Endothelial cell of umbilical vein (primary cell): ENCODE measurements around the gene HSCB. TPM values are rescaled to one million over a fixed set of nuclear protein-coding genes. Genes with fewer than 3 reads are reported as not detected.

Source experiments
- BruUV-seq: library from RNA; stranded (reverse); fragments of 400-500 nt; replicated peaks from 2 replicates; lab custom pipeline; 2021; lab: Mats Ljungman, UMichigan
- CTCF ChIA-PET: fragments of 300-600, 350-600 bp; sonication (Branson Sonifier 250); formaldehyde crosslinking; loops from one replicate; lab custom pipeline; 2021; ENCODE audit warnings: antibody characterized with exemption, inconsistent platforms; lab: Charles Lee
- POLR2A ChIA-PET: fragments of 300-600, 350-600 bp; sonication (Branson Sonifier 250); formaldehyde crosslinking; loops from one replicate; lab custom pipeline; 2021; ENCODE audit warnings: antibody characterized with exemption, inconsistent platforms; lab: Charles Lee
- DNase-seq: peaks from one replicate; pipeline ENCODE4 v3.0.0-alpha.2; 2011; ENCODE audit warnings: low read depth, low spot score
- FAIRE-seq: peaks from 2 replicates; lab custom pipeline; 2011; peaks lifted over from hg19 to GRCh38; lab: Jason Lieb, UNC
- H2AFZ ChIP-seq: 2 replicates; pipeline ENCODE4 v1.6.0; 2012; ENCODE audit warnings: low read depth, low read length, control low read depth, inconsistent platforms
- H3K27ac ChIP-seq: 2 replicates; pipeline ENCODE4 v1.5.1; 2011; ENCODE audit warnings: low read depth, mild to moderate bottlenecking, control low read depth, low read length, moderate library complexity; ENCODE audit not compliant: insufficient read depth
- H3K27me3 ChIP-seq, 2 experiments: 2 replicates each; pipeline versions ENCODE4 v1.6.0 to v1.6.1; 2011; ENCODE audit warnings: low read length in 2 of 2, mixed read lengths in 1 of 2; ENCODE audit not compliant: control insufficient read depth in 2 of 2, insufficient read depth in 2 of 2
- H3K36me3 ChIP-seq, 2 experiments: 2 replicates in 1 of 2; 3 replicates in 1 of 2; pipeline ENCODE4 v1.5.1; 2011; ENCODE audit warnings: low read length in 2 of 2, mild to moderate bottlenecking in 1 of 2, moderate library complexity in 1 of 2; ENCODE audit not compliant: control insufficient read depth in 2 of 2, insufficient read depth in 2 of 2; ENCODE audit errors: extremely low read depth in 1 of 2
- H3K4me1 ChIP-seq: 3 replicates; pipeline ENCODE4 v1.5.1; 2011; ENCODE audit warnings: mild to moderate bottlenecking, low read length; ENCODE audit not compliant: control insufficient read depth, insufficient read depth; ENCODE audit errors: extremely low read depth
- H3K4me2 ChIP-seq: 2 replicates; pipeline ENCODE4 v1.6.1; 2011; ENCODE audit warnings: low read length, control low read depth, mixed read lengths; ENCODE audit not compliant: insufficient read depth
- H3K4me3 ChIP-seq, 3 experiments: fragments of 200-600 bp in 1 of 3; sonication (generic), shearing (Covaris generic) in 1 of 3; replicated peaks in 1 of 3; 2 replicates each; pipeline ENCODE4 v1.5.1; 2011 to 2016; ENCODE audit warnings: control low read depth in 3 of 3, low read length in 3 of 3, mild to moderate bottlenecking in 2 of 3, inconsistent platforms in 1 of 3, low read depth in 1 of 3, moderate library complexity in 1 of 3; ENCODE audit not compliant: insufficient read depth in 1 of 3
- H3K79me2 ChIP-seq: 2 replicates; pipeline ENCODE4 v1.6.0; 2012; ENCODE audit warnings: low read length, inconsistent platforms; ENCODE audit not compliant: control insufficient read depth, insufficient read depth
- H3K9ac ChIP-seq: replicated peaks from 2 replicates; pipeline ENCODE3; 2011; ENCODE audit warnings: low read length, control low read depth; ENCODE audit not compliant: insufficient read depth; ENCODE audit errors: extremely low read depth
- H3K9me1 ChIP-seq: replicated peaks from 3 replicates; pipeline ENCODE4 v1.6.0; 2011; ENCODE audit warnings: mild to moderate bottlenecking, low read length; ENCODE audit not compliant: control insufficient read depth, insufficient read depth; ENCODE audit errors: extremely low read depth
- H3K9me3 ChIP-seq: replicated peaks from 2 replicates; pipeline ENCODE4 v1.5.1; 2012; ENCODE audit warnings: low read length, inconsistent platforms; ENCODE audit not compliant: control insufficient read depth, insufficient read depth
- H4K20me1 ChIP-seq: replicated peaks from 2 replicates; pipeline ENCODE3; 2011; ENCODE audit warnings: mild to moderate bottlenecking, low read length; ENCODE audit not compliant: control insufficient read depth, insufficient read depth; ENCODE audit errors: extremely low read depth
- EZH2 ChIP-seq: IDR thresholded peaks from 2 replicates; pipeline ENCODE4 v1.6.1; 2012; ENCODE audit warnings: borderline replicate concordance, low read depth, mild to moderate bottlenecking, moderate library complexity, low read length, inconsistent platforms; ENCODE audit not compliant: severe bottlenecking
- FOS ChIP-seq: IDR thresholded peaks from 2 replicates; pipeline ENCODE4 v1.6.1; 2011; ENCODE audit warnings: mild to moderate bottlenecking, low read length, moderate library complexity, borderline replicate concordance; ENCODE audit not compliant: insufficient read depth
- GATA2 ChIP-seq: IDR thresholded peaks from 2 replicates; pipeline ENCODE4 v1.7.0; 2011; ENCODE audit warnings: low read depth, mild to moderate bottlenecking, moderate library complexity, mixed read lengths, low read length; ENCODE audit not compliant: insufficient read length, insufficient read depth
- MAX ChIP-seq: IDR thresholded peaks from 2 replicates; pipeline ENCODE4 v1.6.1; 2011; ENCODE audit not compliant: insufficient read depth, insufficient read length
- POLR2A ChIP-seq: IDR thresholded peaks from 2 replicates; pipeline ENCODE4 v1.6.1; 2012; ENCODE audit warnings: low read depth, mild to moderate bottlenecking, control low read depth, low read length
- POLR2AphosphoS5 ChIP-seq: IDR thresholded peaks from 2 replicates; pipeline ENCODE4 v1.6.1; 2012; ENCODE audit warnings: low read depth, mild to moderate bottlenecking, control low read depth, low read length, moderate library complexity; ENCODE audit not compliant: insufficient read depth
- dilution Hi-C: fragments of 300-500 bp; cut with MboI; formaldehyde crosslinking; loops from one replicate; pipeline ENCODE4 v1.15.0; 2019; ENCODE audit warnings: low sequenced_read_pairs; ENCODE audit not compliant: extremely low pct_ligation_motif_present
- intact Hi-C: fragments of 100-400 bp; cut with micrococcal nuclease; formaldehyde crosslinking; loops from one replicate; pipeline ENCODE4 v1.10.0; 2022
- polyA plus RNA-seq, 4 experiments: library from polyadenylated mRNA; depleted of rRNA in 3 of 4; stranded (reverse) in 3 of 4; unstranded in 1 of 4; fragments of >200 nt; gene quantifications; 2 replicates each; pipeline versions ENCODE4 v1.2.1 to v1.2.3, GENCODE V29; 2011 to 2012; ENCODE audit warnings: missing spikeins in 1 of 4
- total RNA-seq: library from RNA; stranded (reverse); gene quantifications from 2 replicates; pipeline ENCODE4 v1.2.3, GENCODE V29; 2021
- TF ChIP-seq, protein P1 (sequence below), 2 donors: IDR thresholded peaks; 1 replicate in 1 of 2; 2 replicates in 1 of 2; pipeline ENCODE4 v1.5.1; 2011; ENCODE audit warnings: low read length in 2 of 2, mild to moderate bottlenecking in 2 of 2, moderate library complexity in 2 of 2, control low read depth in 1 of 2, inconsistent platforms in 1 of 2, low read depth in 1 of 2; ENCODE audit not compliant: insufficient read depth in 1 of 2; ENCODE audit errors: extremely low read depth in 1 of 2

The HSCB gene
- total and polyA plus RNA-seq, 2 donors (not counting 3 experiments of a cell fraction or from before 2014, with no cell fraction given), result 18.4 to 20.3 TPM

DNA sequence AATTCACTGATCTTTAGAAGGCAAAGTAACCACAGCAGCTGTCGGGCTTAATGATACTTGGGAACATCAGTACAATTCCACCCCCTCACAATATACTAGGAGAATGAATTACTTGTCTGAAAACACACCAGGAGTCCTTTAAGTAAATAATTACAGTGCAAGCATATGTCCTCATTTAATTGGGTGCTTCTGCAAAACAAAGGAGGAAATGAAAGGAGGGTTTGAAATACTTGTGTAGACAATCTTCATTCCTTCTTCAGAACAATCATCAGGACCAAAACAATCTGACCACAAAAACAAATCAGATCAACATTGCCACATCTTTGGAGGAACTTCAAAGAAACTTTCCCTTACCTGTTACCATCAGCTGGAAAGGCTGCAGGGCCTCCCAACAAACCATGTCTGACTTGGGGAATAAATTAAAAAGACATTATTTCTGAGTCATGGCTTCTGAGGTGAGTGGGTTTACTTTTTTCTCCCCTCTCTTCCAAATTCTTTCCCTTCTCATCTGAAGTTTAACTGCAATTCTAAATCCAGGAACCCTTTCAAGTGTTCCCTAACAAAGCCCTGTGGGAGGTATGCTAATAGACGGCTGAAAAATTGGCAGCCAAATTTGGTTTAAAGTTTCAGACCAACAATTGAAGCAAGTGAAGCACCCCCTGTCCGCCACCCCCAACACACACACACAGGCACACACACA lies 18.2 kb downstream of the HSCB start:
- Histone ChIP-seq H3K4me2 (no peak overlapping the region), H3K36me3 (no peaks in the 10 kb centered on the region), H3K9ac (no peak overlapping the region), H3K4me3 (no peak overlapping the region), H3K27me3 (no peaks in the 10 kb centered on the region), H2AFZ (no peak overlapping the region), H3K9me3 (no peaks in the 10 kb centered on the region), H4K20me1 (no peaks in the 10 kb centered on the region), H3K27ac (no peak overlapping the region), H3K9me1 (no peaks in the 10 kb centered on the region), H3K79me2 (no peaks in the 10 kb centered on the region), H3K4me1 (no peaks in the 10 kb centered on the region)
- no TSS peak for BruUV-seq
- DNase-seq (no peak), FAIRE-seq (no peak)
- ChIA-PET POLR2A (interaction anchor here (0.7 kb wide), 1 partner anchor 11 kb away, joined by 10 read pairs; no protein-coding TSS in a partner anchor), CTCF (interaction anchor here (0.6 to 1.4 kb wide), 3 partner anchors 8 to 68 kb away, joined by 3 to 4 read pairs (median 4); no protein-coding TSS in a partner anchor)
- intact Hi-C loops (no loop called here), dilution Hi-C loops (no loop called here)
- TF ChIP-seq FOS, result no peak
- TF ChIP-seq POLR2AphosphoS5, result no peak
- no peak for TF ChIP-seq EZH2
- TF ChIP-seq, protein P1, sequence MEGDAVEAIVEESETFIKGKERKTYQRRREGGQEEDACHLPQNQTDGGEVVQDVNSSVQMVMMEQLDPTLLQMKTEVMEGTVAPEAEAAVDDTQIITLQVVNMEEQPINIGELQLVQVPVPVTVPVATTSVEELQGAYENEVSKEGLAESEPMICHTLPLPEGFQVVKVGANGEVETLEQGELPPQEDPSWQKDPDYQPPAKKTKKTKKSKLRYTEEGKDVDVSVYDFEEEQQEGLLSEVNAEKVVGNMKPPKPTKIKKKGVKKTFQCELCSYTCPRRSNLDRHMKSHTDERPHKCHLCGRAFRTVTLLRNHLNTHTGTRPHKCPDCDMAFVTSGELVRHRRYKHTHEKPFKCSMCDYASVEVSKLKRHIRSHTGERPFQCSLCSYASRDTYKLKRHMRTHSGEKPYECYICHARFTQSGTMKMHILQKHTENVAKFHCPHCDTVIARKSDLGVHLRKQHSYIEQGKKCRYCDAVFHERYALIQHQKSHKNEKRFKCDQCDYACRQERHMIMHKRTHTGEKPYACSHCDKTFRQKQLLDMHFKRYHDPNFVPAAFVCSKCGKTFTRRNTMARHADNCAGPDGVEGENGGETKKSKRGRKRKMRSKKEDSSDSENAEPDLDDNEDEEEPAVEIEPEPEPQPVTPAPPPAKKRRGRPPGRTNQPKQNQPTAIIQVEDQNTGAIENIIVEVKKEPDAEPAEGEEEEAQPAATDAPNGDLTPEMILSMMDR (IDR thresholded peaks at IDR 0.05; ENCODE audit: extremely low read depth in 1 of 2, insufficient read depth in 1 of 2, low read depth in 1 of 2, low read length in 2 of 2), result no peak
- TF ChIP-seq GATA2, result no peak
- TF ChIP-seq MAX, result no peak
- TF ChIP-seq POLR2A, result no peak
